A549 (cell line): ENCODE results near the gene PTGER3.

Experiments used
- KDM1A ChIP-seq: fragments of 200-600 bp; sonication (generic); IDR thresholded peaks from 2 replicates; pipeline ENCODE4 v1.6.1; 2016; ENCODE audit warnings: low read depth, mild to moderate bottlenecking
- TF ChIP-seq, protein P1 (sequence below): fragments of >200 bp; sonication (Bioruptor Twin); formaldehyde crosslinking; IDR thresholded peaks from 3 replicates; pipeline ENCODE4 v1.5.1; 2016

DNA sequence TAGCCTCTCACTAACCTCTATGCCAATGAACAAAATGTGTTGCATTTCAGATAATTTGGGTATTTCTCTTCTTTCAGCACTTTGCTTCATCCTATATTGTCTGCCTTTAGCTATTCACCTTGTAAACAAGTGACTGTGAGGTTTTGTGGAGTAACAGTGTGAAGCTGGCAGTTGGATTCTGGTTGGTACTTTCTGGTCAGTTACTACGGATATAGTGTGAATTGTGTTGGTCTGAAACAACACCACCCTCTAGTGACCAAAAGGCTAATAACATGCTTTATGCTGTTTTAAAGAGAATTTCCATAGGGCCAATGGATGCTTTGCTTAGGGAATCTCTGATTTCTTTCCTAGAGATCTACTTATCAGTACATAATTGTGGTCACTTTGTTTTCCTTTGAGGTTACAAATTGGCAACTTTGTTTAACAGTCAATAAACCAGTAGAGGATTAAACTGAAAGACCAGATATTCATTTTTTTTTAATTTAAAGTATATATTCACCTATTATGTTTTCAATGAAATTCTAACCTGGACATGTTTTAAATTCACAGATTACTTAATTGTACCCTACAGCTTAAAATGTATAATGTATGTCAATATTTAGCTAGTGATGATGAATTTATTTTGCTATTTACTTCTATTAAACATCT lies 2.5 kb upstream of the PTGER3 start:
- TF ChIP-seq KDM1A, result no peak
- TF ChIP-seq, protein P1, sequence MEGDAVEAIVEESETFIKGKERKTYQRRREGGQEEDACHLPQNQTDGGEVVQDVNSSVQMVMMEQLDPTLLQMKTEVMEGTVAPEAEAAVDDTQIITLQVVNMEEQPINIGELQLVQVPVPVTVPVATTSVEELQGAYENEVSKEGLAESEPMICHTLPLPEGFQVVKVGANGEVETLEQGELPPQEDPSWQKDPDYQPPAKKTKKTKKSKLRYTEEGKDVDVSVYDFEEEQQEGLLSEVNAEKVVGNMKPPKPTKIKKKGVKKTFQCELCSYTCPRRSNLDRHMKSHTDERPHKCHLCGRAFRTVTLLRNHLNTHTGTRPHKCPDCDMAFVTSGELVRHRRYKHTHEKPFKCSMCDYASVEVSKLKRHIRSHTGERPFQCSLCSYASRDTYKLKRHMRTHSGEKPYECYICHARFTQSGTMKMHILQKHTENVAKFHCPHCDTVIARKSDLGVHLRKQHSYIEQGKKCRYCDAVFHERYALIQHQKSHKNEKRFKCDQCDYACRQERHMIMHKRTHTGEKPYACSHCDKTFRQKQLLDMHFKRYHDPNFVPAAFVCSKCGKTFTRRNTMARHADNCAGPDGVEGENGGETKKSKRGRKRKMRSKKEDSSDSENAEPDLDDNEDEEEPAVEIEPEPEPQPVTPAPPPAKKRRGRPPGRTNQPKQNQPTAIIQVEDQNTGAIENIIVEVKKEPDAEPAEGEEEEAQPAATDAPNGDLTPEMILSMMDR, result peak; percentile 71
